MCF 10A (cell line): ENCODE measurements around the gene LBP. TPM values are rescaled to one million over a fixed set of nuclear protein-coding genes. Genes with fewer than 3 reads are reported as not detected.
"Not testable (repeated sequence)": the region's sequence is repeated elsewhere in the genome, so short reads cannot be mapped to it uniquely, and the experiment has no call there.

Experiments
- BruUV-seq: library from RNA; stranded (reverse); fragments of 400-500 nt; replicated peaks from 2 replicates; lab custom pipeline; 2021; lab: Mats Ljungman, UMichigan
- CTCF ChIA-PET: fragments of 300-600 bp; sonication (Branson Sonifier 250); formaldehyde crosslinking; extraction: SDS; loops from one replicate; lab custom pipeline; 2021; ENCODE audit warnings: antibody characterized with exemption, inconsistent platforms; lab: Yijun Ruan, JAX
- POLR2A ChIA-PET: fragments of 300-600, 350-650 bp; sonication (Branson Sonifier 250); formaldehyde crosslinking; extraction: SDS; loops from one replicate; lab custom pipeline; 2020; ENCODE audit warnings: antibody characterized with exemption, inconsistent platforms; lab: Yijun Ruan, JAX
- DNase-seq: peaks from one replicate; pipeline ENCODE4 v3.0.0-alpha.2; 2018; ENCODE audit not compliant: unreplicated experiment
- H3K27ac Mint-ChIP-seq: one replicate; pipeline ENCODE4 v1.8.0; 2022; ENCODE audit warnings: mild to moderate bottlenecking, low read depth, mixed read lengths; ENCODE audit not compliant: unreplicated experiment
- H3K27me3 Mint-ChIP-seq: one replicate; pipeline ENCODE4 v1.8.0; 2022; ENCODE audit warnings: mixed read lengths; ENCODE audit not compliant: insufficient read depth, unreplicated experiment
- H3K36me3 Mint-ChIP-seq: one replicate; pipeline ENCODE4 v1.8.0; 2022; ENCODE audit warnings: mild to moderate bottlenecking, moderate library complexity, mixed read lengths; ENCODE audit not compliant: insufficient read depth, unreplicated experiment
- H3K4me1 Mint-ChIP-seq: one replicate; pipeline ENCODE4 v1.8.0; 2022; ENCODE audit warnings: mixed read lengths; ENCODE audit not compliant: insufficient read depth, unreplicated experiment
- H3K4me3 Mint-ChIP-seq: one replicate; pipeline ENCODE4 v1.8.0; 2022; ENCODE audit warnings: mild to moderate bottlenecking, moderate library complexity, mixed read lengths; ENCODE audit not compliant: unreplicated experiment
- H3K9me3 Mint-ChIP-seq: one replicate; pipeline ENCODE4 v1.8.0; 2022; ENCODE audit warnings: mixed read lengths; ENCODE audit not compliant: unreplicated experiment
- CTCF ChIP-seq: fragments of 200-600 bp; IDR thresholded peaks from one replicate; pipeline ENCODE4 v1.8.0; 2022; ENCODE audit warnings: antibody characterized with exemption, mild to moderate bottlenecking; ENCODE audit not compliant: unreplicated experiment
- intact Hi-C: fragments of 100-400 bp; cut with micrococcal nuclease; formaldehyde crosslinking; loops from 2 replicates; pipeline ENCODE4 v1.14.1; 2022
- total RNA-seq: library from RNA; stranded (reverse); gene quantifications from 2 replicates; pipeline ENCODE4 v1.2.3, GENCODE V29; 2022

Gene LBP
- total RNA-seq, 1 experiment from 2014 or later: not detected

- no peaks in the 10 kb centered on the region for H3K36me3 Mint-ChIP-seq
- no peaks in the 10 kb centered on the region for H3K9me3 Mint-ChIP-seq
- no peaks in the 10 kb centered on the region for H3K4me1 Mint-ChIP-seq
- intact Hi-C loops: no loop called here
- ChIA-PET CTCF (interaction anchor here (0.6 to 1.8 kb wide), 3 partner anchors 10 to 317 kb away, joined by 3 to 4 read pairs (median 3); no protein-coding TSS in a partner anchor), POLR2A (no interaction called here)
- TF ChIP-seq CTCF: no peak
- BruUV-seq: no TSS peak
- H3K27me3 Mint-ChIP-seq: peaks cover 13% of the 10 kb centered on the region
- no peak overlapping the region for H3K4me3 Mint-ChIP-seq
- no peak for DNase-seq
- H3K27ac Mint-ChIP-seq: no peak overlapping the region
Measured at GRCh38 chr20:38393259-38393658, 47.0 kb downstream of the LBP start.

DNA sequence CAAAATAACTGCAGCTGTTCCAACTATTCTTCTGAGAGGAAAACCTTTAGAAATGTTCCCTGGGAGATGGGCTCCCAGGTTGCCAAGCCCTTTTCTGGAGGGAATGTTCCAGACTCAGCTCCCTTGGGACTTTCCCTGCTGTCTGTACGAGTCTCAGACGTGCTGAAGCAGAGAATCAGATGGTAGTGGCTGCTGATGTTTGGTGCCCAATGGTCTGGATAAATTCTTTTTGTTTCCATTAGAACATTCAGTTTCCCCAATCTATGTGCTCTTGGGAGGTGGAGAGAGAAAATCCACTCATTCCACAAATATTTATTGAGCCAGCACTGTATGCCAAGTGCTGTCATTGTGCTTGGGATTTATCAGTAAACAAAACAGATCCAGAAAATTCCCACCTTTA lies 48.9 kb downstream of the LBP start:
- H3K27ac Mint-ChIP-seq: no peak overlapping the region
- no TSS peak for BruUV-seq
- no peaks in the 10 kb centered on the region for H3K27me3 Mint-ChIP-seq
- no peak for TF ChIP-seq CTCF
- no peaks in the 10 kb centered on the region for H3K4me1 Mint-ChIP-seq
- H3K9me3 Mint-ChIP-seq: no peaks in the 10 kb centered on the region
- no peaks in the 10 kb centered on the region for H3K36me3 Mint-ChIP-seq
- intact Hi-C loops: no loop called here
- POLR2A ChIA-PET: no interaction called here
- DNase-seq: no peak
- CTCF ChIA-PET: interaction anchor here (0.7 to 1.4 kb wide), 4 partner anchors 12 to 174 kb away, joined by 3 to 4 read pairs (median 4); no protein-coding TSS in a partner anchor
- no peak overlapping the region for H3K4me3 Mint-ChIP-seq

DNA sequence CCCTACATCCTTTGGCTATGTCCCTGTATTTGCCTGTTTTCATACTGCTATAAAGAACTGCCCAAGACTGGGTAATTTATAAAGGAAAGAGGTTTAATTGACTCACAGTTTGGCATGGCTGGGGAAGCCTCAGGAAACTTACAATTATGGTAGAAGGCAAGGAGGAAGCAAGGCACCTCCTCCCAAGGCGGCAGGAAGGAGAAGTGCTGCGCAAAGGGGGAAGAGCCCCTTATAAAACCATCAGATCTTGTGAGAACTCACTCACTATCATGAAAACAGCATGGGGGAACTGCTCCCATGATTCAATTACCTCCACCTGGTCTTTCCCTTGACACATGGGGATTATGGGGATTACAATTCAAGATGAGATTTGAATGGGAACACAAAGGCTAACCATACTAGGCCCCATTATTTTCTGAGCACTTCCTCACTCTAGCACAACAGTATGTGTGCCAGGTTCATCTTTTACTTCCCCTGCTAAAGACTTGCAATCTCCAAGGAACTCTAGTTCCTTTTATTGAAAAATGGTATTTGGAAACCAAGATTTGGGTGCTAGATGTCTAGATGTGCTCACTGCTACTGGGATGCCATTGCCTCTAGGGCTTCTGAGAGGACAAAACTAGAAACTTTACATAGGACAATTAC lies 49.6 kb downstream of the LBP start:
- intact Hi-C loops, H3K4me1 Mint-ChIP-seq, DNase-seq, H3K27me3 Mint-ChIP-seq, POLR2A ChIA-PET, H3K27ac Mint-ChIP-seq, H3K4me3 Mint-ChIP-seq, H3K9me3 Mint-ChIP-seq, H3K36me3 Mint-ChIP-seq, BruUV-seq: not testable (repeated sequence)
- CTCF ChIA-PET: interaction anchor here (1.2 to 1.3 kb wide), 2 partner anchors 13 kb away, joined by 4 to 8 read pairs; no protein-coding TSS in a partner anchor

GRCh38 chr20:38402089-38402488 lies 55.8 kb downstream of the LBP start:
- intact Hi-C loops: no loop called here

More at GRCh38 chr20:38402089-38402488, 55.8 kb downstream of the LBP start:
- H3K4me3 Mint-ChIP-seq: no peak overlapping the region
- TF ChIP-seq CTCF: no peak
- no peak for DNase-seq
- BruUV-seq: no TSS peak
- H3K27me3 Mint-ChIP-seq: no peaks in the 10 kb centered on the region
- no peak overlapping the region for H3K27ac Mint-ChIP-seq
- no peaks in the 10 kb centered on the region for H3K4me1 Mint-ChIP-seq
- H3K36me3 Mint-ChIP-seq: no peaks in the 10 kb centered on the region
- ChIA-PET POLR2A (interaction anchor here (0.5 to 1.1 kb wide), 2 partner anchors 14 to 360 kb away, joined by 3 read pairs; no protein-coding TSS in a partner anchor), CTCF (no interaction called here)
- no peaks in the 10 kb centered on the region for H3K9me3 Mint-ChIP-seq
